NCI-H1436 (cell line): ENCODE data around the gene TRPV3.
"Not testable (repeated sequence)": the region's sequence is repeated elsewhere in the genome, so short reads cannot be mapped to it uniquely, and the experiment has no call there.

ENCODE experiments used
- DNase-seq: peaks from one replicate; lab custom pipeline; 2025; lab: John Stamatoyannopoulos, UW

Gene TRPV3

GRCh38 chr17:3524024-3524423 is 33.6 kb downstream of the TRPV3 start:
- no peak for DNase-seq

DNA sequence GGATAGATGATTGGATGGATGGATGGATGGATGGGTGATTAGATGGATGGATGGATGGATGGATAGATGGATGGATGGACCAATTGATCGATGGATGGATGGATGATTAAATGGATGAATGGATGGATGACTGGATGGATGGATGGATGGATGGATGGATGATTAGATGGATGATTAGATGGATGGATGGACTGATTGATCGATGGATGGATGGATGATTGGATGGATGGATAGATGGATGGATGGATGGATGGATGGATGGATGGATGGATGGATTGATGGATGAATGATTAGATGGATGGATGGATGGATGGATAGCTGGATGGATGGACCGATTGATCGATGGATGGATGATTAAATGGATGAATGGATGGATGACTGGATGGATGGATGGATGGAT is 38.1 kb downstream of the TRPV3 start:
- DNase-seq: not testable (repeated sequence)

GRCh38 chr17:3514873-3515272 is 42.7 kb downstream of the TRPV3 start:
- DNase-seq: no peak

GRCh38 chr17:3514167-3514566 is 43.4 kb downstream of the TRPV3 start:
- DNase-seq: not testable (repeated sequence)

GRCh38 chr17:3513305-3514035 is 44.1 kb downstream of the TRPV3 start:
- DNase-seq: no peak

DNA sequence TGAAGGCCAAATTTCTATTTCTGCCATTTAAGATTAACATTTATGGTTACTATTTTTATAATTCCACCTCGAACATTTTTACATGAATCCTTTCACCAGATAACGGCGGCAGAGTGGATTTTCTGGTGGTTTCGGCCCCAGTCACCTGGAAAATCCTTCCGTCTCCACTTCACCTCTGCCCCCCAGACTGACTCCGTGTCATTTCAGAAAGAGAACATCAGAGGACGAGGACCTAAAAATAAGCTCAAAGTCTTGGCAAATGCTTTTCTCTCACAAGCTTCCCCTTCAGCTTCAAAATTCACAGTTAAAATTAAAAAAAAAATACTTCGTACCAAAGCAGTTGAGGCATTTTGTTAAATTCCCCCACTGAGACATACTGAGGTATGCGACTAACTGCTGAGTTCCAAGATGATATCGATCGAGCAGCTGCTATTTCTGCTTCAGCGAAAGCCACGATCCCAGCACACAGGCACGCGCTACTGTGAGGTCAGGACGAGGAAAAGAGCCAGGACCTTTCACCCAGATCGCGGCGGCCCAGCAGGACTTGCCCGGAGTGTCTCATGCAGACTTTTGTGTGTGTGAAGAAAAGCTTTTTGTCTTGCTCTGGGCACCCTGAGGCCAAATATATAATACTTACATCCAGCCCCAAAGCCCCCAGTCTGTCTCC is 45.0 kb downstream of the TRPV3 start:
- no peak for DNase-seq

DNA sequence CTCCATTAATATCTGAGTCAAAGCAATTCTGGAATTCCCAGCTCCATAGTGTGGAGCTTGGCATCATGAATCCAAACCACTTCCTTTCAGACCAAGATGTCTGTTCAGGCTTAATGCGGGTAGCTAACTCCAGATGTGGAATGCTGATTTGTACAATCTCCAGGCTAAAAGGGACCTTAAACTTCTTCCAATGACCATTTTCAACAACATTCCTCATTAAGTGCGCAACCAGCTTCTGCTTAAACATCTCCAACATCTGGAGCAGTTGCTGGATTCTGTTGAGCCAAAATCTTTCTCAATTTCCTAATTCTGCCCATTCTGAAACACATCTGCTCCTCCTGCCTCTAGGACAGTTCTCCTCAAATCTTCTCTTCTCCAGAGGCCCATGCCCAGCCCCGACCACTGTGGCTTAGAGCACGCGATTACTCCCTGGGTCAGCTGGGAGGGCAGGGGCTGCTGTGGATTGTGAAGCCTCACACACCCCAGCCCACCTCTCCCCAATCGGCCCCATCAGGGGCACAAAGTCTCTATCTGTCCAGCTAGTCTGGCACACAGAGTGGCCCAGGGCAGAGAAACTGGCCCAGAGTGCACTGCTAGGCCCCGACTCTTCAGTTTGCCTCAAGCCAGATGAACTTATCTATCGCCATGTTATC is 45.6 kb downstream of the TRPV3 start:
- DNase-seq: no peak

GRCh38 chr17:3510090-3510489 is 47.5 kb downstream of the TRPV3 start:
- DNase-seq: no peak

GRCh38 chr17:3507869-3508268 is 49.7 kb downstream of the TRPV3 start:
- no peak for DNase-seq

DNA sequence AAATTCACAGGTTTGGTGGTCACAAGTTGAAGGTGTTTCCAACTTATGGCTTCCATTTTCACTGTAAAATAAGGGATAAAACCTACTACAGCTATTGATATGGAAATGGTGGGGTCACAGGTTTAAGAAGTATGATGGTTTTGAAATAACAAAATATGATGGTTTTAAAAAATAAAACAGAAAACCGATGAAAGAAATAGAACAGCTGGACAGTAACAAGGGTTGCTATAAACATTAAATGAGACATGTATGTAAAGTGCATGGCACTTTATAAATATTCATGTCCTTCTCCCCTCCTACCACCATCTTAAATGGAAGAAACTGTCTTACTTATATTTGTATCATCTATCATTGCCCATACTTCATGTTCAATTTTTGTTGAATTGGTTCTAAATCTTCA is 50.5 kb downstream of the TRPV3 start:
- no peak for DNase-seq

DNA sequence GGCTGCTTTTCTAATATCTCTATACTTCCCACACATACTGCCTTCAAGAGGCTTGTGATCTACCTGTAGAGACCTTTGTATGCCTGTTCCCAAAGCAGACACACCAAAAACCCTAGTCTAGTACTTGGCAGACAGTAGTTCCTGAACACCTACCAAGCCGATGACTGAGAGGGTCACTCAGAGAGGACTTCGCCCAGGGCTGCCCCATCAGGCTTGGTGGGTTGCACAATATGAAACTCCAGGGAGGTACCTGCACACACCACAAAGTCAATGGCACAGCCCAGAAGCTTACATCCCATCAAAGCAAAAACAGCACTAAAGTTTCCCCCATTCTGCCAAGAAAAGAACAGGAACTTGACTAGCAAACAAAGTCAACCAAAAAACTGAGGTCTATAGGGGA is 51.6 kb downstream of the TRPV3 start:
- DNase-seq: no peak

GRCh38 chr17:3505008-3505407 is 52.6 kb downstream of the TRPV3 start:
- DNase-seq: no peak

DNA sequence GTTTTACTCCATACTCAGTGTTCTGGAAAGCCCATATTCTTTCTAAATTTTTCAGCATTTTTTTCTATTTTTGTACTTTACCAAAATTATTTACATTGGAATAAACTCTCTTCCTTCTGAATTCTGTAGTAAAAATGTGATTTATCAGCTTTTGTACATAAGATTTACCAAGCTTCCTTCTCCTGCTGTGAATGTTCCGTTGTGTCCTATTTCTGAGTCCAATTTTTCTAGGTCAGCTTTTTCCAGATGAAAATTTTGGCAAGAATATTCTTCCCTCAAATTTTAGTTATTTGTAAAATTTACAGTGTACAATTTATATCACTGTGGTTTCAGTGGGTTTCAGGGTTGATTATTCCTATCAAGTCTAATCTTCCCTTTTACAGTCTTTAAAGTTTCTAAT is 54.3 kb downstream of the TRPV3 start:
- no peak for DNase-seq

DNA sequence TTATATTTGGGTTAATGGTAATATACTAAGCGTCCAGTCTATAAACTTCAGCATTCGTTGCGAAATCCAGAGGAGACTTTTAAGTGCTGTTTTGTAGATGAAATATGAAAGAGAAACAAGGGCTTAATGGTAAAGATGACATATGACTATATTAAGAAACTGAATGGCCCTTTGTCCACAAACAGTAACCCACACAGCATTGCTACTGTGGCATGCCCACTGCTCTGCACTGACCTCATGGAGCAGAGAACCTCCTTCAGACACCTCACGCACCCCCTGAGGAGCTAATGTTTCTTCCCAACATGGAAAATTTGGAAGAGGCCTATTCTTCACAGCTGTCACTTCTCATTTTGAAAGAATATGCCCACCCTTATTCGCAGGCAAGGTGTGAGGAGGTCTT is 55.1 kb downstream of the TRPV3 start:
- no peak for DNase-seq

DNA sequence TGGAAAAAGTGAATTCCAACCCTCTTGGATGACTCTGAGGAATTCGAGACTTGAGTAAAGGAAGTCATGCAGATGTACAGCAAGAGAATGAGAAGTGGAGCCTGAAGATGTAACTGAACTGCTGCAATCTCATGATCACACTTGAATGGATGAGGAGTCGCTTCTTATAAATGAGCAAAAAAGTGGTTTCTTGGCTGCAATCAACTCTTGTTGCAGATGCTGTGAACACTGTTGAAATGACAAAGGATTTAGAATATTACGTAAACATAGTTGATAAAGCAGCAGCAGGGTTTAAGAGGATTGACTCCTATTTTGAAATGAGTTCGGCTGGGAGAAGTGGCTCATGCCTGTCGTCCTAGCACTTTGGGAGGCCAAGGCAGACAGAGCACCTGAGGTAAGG is 56.3 kb downstream of the TRPV3 start:
- DNase-seq: no peak

- DNase-seq: no peak
Measured at GRCh38 chr17:3497101-3497500, 60.5 kb downstream of the TRPV3 start.

DNA sequence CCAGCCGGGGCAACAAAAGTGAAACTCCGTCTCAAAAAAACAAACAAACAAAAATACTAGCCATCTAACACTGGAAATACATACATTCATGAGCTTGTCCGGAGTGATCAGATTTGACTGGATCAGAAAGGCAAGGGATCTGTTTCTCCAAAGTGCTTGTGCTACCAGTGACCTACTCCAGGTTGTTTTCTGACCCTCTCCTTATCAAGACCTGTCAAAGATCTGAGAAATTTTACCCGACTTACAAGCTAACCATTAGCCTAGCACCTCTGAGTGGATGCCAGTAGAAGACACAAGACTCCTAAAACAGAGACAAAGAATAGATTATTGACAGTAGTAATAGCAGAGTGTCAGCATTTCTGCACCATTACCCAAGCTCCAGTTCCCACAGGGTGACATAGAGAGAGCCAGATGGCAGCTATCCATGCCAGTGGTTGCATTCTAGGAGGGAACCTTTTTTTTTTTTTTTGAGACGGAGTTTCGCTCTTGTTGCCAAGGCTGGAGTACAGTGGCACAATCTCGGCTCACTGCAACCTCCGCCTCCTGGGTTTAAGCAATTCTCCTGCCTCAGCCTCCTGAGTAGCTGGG is 72.0 kb downstream of the TRPV3 start:
- no peak for DNase-seq

GRCh38 chr17:3482852-3483251 is 74.8 kb downstream of the TRPV3 start:
- DNase-seq: no peak

DNA sequence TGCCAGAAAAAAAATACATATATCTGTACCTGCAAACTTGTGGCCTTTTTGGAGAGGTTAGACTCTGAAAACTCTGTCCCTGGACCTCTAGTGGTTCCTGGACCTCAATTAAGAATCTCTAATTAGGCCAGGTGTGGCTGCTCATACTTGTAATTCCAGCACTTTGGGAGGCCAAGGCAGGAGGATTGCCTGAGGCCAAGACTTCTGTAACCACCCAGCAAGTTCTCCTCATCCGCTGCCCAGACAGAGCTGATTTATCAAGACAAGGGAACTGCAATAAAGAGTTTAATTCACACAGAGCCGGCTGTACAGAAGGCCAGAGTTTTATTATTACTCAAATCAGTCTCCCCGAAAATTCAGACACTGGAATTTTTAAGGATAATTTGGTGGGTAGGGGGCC is 77.6 kb downstream of the TRPV3 start:
- DNase-seq: no peak

DNA sequence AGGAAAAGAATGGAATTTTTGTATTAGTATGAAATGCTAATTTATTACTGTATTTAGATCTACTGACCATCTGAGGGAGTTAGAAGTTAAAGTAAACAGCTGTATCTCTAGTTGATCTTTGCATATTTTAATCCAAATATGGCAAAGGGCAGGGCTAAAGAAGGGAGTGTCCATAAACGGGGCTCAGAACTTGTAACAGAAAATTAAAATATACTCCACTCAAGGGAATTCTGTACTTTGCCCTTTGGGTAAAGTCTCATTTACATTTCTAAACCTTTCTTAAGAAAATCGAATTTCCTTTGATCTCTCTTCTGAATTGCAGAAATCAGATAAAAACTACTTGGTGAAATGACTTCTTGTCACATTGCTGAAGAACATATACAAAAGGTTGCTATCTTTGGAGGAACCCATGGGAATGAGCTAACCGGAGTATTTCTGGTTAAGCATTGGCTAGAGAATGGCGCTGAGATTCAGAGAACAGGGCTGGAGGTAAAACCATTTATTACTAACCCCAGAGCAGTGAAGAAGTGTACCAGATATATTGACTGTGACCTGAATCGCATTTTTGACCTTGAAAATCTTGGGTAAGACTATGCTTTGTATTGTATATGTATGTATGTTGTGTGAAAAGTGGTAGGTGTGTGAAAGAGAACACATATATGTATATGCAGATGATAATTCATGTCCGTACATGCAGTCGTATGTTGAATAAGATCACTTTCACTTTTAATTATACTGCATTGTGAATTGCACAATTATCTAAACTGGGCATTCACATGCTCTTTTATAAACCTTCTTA is 81.6 kb downstream of the TRPV3 start, which contains the start of gene ASPA:
Gene ASPA (plus strand): TSS at position 186 of the 799 bp plus-strand sequence. CDS start 163 bp downstream, at position 349.
- no peak for DNase-seq

DNA sequence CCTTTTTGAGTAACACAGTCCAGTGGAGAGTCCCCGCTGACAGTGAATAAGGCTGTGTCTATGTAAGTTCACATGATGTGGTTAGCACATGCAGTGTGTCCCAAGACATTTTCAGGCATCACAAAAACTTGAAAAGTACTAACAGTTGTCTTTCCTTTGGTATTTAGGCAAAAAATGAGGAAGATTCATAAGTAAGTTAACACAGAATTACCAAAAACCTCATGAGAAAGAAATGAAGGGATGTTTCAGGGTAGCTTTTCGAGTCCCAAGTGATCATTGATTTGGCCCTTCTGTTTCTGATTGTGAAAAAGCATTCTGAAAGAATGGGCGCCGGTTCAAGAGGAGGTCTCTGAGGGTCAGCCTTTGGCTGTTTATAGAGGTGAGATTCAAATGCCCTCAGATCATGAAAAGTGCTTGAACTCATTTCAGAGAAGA is 82.3 kb downstream of the TRPV3 start:
- no peak for DNase-seq

DNA sequence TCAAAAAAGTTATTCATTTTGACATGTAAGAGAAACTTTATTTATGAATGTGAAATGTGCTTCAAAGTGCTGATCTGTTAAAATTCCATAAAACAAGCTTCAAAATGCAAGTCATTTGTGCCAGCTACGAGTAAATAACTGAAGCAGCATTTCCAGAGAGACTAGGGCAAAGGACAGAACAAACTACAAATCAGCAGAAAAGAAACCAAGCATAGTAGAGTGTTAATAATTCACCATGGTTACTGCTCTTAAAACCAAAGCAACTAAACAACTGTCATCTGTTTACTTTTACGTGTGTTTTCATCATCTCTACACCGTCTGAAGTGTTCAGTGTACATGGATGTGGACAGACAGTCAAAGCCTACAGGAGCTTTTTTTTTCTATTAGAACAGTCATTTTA is 83.4 kb downstream of the TRPV3 start:
- DNase-seq: no peak
